Neural crest cell (in vitro differentiated cells): Measurements from ENCODE around the gene ETNK2. TPM values are rescaled to one million over a fixed set of nuclear protein-coding genes. Genes with fewer than 3 reads are reported as not detected.

Experiments used
- DNase-seq: peaks from one replicate; pipeline ENCODE4 v3.0.0; 2021; ENCODE audit warnings: low read depth, mixed read lengths, low spot score
- H3K27ac Mint-ChIP-seq: one replicate; pipeline ENCODE4 v1.8.0; 2021; ENCODE audit warnings: mild to moderate bottlenecking, mixed read lengths; ENCODE audit not compliant: unreplicated experiment
- H3K27me3 Mint-ChIP-seq: 2 replicates; pipeline ENCODE4 v1.8.0; 2021; ENCODE audit warnings: low read depth, mild to moderate bottlenecking, mixed read lengths
- H3K36me3 Mint-ChIP-seq: 2 replicates; pipeline ENCODE4 v1.8.0; 2021; ENCODE audit warnings: low read depth, mild to moderate bottlenecking, mixed read lengths
- H3K4me1 Mint-ChIP-seq: 2 replicates; pipeline ENCODE4 v1.8.0; 2021; ENCODE audit warnings: mixed read lengths
- H3K4me3 Mint-ChIP-seq: one replicate; pipeline ENCODE4 v1.8.0; 2021; ENCODE audit warnings: mild to moderate bottlenecking, mixed read lengths
- H3K9me3 Mint-ChIP-seq: 2 replicates; pipeline ENCODE4 v1.8.0; 2021; ENCODE audit warnings: mixed read lengths
- total RNA-seq: library from RNA; stranded (reverse); gene quantifications from 2 replicates; pipeline ENCODE4 v1.2.1, GENCODE V29; 2021
- TF ChIP-seq, protein P1 (sequence below): fragments of 200-600 bp; sonication (generic); conservative IDR thresholded peaks from 2 replicates; pipeline ENCODE4 v1.5.0; 2021; ENCODE audit warnings: antibody characterized with exemption, mild to moderate bottlenecking

Gene ETNK2
- total RNA-seq, 1 donor from 2014 or later: 14.5 TPM

DNA sequence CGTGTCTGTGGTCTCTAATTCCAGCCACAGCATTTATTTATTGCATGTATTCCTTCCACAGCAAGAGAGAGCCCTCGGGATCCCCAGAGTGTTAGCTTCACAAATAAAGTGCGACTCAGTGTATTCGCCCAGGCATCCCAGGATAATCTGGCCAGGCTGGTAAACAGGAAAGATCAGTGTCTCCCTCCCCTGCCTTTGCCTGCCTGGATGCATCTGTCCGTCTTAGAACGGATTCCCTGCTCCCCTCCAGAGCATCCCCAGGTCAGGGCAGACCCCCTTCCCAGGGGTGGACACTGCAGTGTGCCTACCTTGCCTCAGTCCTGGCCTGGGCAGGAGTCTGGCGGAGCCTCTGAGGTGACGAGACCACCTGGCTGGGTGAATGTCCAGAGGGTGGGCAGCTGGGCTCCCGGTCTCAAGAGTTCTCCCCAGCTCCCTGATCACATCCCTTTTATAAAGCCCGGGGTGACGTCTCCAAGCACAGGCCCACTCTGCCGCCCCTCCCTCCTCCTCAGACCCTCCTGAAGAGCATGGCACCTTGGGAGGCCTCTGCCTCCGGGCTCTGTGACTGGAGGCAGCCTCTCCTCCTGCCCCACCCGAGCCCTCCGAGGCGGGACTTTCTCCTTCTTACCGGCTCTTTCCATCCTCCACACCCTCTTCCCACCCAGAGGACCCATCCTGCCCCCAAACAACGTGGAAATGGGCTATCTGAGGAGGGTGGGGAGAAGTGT, 44.4 kb upstream of the ETNK2 start, which contains the start of gene KISS1:
Gene KISS1 (minus strand): TSS at position 424 of the 728 bp plus-strand sequence. CDS start 3,615 bp downstream, outside the sequence.
- Mint-ChIP-seq H3K4me3 (no peak within 1 kb of the TSS), H3K4me1 (no peaks in the 10 kb centered on the region)

DNA sequence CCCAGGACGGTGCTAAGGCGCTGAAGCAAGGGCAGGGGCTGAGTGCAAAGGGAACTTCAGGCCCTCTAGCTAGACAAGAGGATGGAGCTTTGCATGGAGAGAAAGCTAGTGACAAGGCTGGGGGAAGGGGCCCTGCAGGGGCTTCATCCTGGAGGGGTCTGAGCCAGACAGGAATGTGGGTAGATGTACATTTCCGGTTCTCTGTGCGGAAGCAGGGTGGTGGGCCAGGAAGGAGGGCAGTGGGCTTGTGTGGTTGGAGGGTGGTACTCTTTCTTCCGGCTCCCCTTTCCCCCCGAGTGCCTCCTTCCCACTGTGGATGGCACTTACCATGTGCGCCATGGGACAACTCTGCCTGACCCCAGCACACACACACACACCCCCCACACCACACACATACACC, 42.9 kb upstream of the ETNK2 start:
- TF ChIP-seq, protein P1, sequence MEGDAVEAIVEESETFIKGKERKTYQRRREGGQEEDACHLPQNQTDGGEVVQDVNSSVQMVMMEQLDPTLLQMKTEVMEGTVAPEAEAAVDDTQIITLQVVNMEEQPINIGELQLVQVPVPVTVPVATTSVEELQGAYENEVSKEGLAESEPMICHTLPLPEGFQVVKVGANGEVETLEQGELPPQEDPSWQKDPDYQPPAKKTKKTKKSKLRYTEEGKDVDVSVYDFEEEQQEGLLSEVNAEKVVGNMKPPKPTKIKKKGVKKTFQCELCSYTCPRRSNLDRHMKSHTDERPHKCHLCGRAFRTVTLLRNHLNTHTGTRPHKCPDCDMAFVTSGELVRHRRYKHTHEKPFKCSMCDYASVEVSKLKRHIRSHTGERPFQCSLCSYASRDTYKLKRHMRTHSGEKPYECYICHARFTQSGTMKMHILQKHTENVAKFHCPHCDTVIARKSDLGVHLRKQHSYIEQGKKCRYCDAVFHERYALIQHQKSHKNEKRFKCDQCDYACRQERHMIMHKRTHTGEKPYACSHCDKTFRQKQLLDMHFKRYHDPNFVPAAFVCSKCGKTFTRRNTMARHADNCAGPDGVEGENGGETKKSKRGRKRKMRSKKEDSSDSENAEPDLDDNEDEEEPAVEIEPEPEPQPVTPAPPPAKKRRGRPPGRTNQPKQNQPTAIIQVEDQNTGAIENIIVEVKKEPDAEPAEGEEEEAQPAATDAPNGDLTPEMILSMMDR: no peak
- Mint-ChIP-seq H3K4me3 (no peak overlapping the region), H3K36me3 (no peaks in the 10 kb centered on the region), H3K27me3 (peaks cover 93% of the 10 kb centered on the region), H3K27ac (no peak overlapping the region), H3K9me3 (peaks cover 4% of the 10 kb centered on the region), H3K4me1 (peaks cover 7% of the 10 kb centered on the region)
- no peak for DNase-seq

More for the DNA sequence above, 44.4 kb upstream of the ETNK2 start, which contains the start of gene KISS1:
- no peaks in the 10 kb centered on the region for H3K36me3 Mint-ChIP-seq
- no peak for DNase-seq
- peak within 1 kb of the TSS; percentile 35 for H3K27ac Mint-ChIP-seq
- peaks cover 4% of the 10 kb centered on the region for H3K9me3 Mint-ChIP-seq
- TF ChIP-seq, protein P1: no peak
- peaks cover 88% of the 10 kb centered on the region for H3K27me3 Mint-ChIP-seq

DNA sequence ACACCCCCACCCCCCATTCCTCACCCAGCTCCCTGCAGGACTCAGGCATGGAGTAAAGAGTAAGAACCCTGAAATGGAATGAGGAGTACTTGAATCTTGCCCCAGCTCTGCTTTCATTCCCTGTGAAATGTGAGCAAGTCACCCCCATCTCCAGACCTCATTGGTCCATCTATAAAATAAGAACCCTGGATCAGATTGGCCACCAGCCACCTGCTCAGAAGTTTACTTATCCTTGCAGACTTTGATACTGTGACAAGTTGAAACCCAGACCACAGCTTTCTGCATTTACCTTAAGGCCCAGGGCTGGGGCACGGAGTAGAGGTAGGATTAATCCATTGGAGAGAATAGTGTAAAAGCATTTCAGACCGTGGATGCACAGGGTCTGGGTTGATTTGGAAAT, 42.2 kb upstream of the ETNK2 start:
- DNase-seq: no peak
- Mint-ChIP-seq H3K27me3 (peaks cover 94% of the 10 kb centered on the region), H3K9me3 (peaks cover 4% of the 10 kb centered on the region), H3K36me3 (no peaks in the 10 kb centered on the region), H3K27ac (no peak overlapping the region), H3K4me3 (no peak overlapping the region), H3K4me1 (peaks cover 7% of the 10 kb centered on the region)
- TF ChIP-seq, protein P1: no peak

DNA sequence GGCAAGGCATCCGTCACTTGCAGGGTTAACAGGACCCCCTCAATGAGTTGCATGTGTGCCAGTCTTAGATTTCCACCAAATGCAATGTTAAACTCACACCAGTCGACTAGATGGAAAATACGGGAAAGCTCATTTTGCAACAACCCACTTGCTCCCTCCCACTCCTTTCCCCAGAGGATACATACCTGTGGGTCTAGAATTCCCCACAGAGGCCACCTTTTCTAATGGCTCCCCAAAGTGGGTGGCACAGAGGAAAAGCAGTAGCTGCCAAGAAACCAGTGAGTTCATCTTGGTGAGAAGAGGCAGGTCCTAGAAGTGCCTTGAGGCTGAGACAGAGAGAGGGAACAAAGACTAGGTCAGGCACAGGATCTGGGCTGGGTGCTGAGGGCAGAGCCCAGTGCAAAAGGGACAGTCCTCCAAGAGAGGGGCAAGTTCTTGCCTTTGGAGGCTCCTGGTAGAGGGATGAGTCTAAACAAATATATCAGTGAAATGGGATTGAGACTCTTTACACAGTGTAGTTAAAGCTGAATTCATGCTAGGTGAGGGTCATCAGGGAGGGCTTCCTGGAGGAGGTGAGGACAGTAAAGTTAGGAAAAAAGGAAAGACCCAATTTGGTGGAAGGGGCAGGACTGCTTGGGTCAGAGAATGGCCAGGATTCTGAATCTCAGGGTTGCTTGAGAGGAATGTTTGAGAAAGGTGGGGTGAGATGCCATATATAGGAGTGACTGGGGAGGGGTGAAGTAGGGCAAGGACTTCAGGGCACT, 40.9 kb upstream of the ETNK2 start:
- Mint-ChIP-seq H3K4me3 (no peak overlapping the region), H3K36me3 (no peaks in the 10 kb centered on the region), H3K27me3 (peaks cover 95% of the 10 kb centered on the region), H3K9me3 (peaks cover 4% of the 10 kb centered on the region), H3K27ac (no peak overlapping the region), H3K4me1 (peaks cover 7% of the 10 kb centered on the region)
- no peak for DNase-seq
- TF ChIP-seq, protein P1: no peak

DNA sequence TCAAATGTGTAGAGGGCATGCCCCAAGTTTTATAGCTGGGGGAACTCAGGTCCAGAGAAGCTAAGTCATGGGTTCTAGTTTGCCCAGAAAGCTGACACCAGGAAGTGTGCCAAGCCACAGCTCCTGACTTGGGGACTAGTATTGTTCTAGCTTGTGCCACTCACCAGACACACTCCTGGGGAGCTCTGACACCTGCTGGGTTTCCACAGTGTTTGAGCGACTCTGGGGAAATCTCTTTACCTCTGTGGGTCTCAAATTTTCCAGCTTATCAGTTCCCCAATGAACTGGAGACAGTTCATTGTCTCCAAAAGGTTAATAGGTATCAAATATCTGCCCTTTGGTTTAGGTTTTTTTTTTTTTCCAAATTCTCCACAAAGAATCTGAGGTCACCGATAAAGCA, 40.2 kb upstream of the ETNK2 start:
- H3K36me3 Mint-ChIP-seq: no peaks in the 10 kb centered on the region
- peaks cover 4% of the 10 kb centered on the region for H3K9me3 Mint-ChIP-seq

More for the DNA sequence above, 40.2 kb upstream of the ETNK2 start:
- Mint-ChIP-seq H3K27ac (no peak overlapping the region), H3K27me3 (peaks cover 96% of the 10 kb centered on the region), H3K4me3 (no peak overlapping the region), H3K4me1 (peaks cover 7% of the 10 kb centered on the region)
- TF ChIP-seq, protein P1: no peak
- no peak for DNase-seq
